ENCODE results near the gene JAZF1.
"Not testable (repeated sequence)": the region's sequence is repeated elsewhere in the genome, so short reads cannot be mapped to it uniquely, and the experiment has no call there.

JAZF1 gene

GRCh38 chr7:28032738-28033380, 147.7 kb downstream of the JAZF1 start:
- DNase-seq: no peak

- no peak for DNase-seq
Measured at GRCh38 chr7:28029051-28029450, 151.5 kb downstream of the JAZF1 start.

- DNase-seq: no peak
Measured at GRCh38 chr7:28028471-28028870, 152.1 kb downstream of the JAZF1 start.

GRCh38 chr7:28026237-28026636, 154.4 kb downstream of the JAZF1 start:
- DNase-seq: no peak

- DNase-seq: no peak
Measured at GRCh38 chr7:28024786-28025334, 155.7 kb downstream of the JAZF1 start.

GRCh38 chr7:28020302-28020940, 160.2 kb downstream of the JAZF1 start:
- no peak for DNase-seq

- DNase-seq: no peak
Measured at GRCh38 chr7:28018856-28019465, 161.6 kb downstream of the JAZF1 start.

GRCh38 chr7:28018446-28018845, 162.1 kb downstream of the JAZF1 start:
- no peak for DNase-seq

GRCh38 chr7:28018020-28018419, 162.6 kb downstream of the JAZF1 start:
- no peak for DNase-seq

- DNase-seq: no peak
Measured at GRCh38 chr7:28017372-28017771, 163.2 kb downstream of the JAZF1 start.

GRCh38 chr7:28016297-28016696, 164.3 kb downstream of the JAZF1 start:
- no peak for DNase-seq

GRCh38 chr7:28015169-28015568, 165.4 kb downstream of the JAZF1 start:
- DNase-seq: no peak

- not testable (repeated sequence) for DNase-seq
Measured at GRCh38 chr7:28014340-28014739, 166.3 kb downstream of the JAZF1 start.

GRCh38 chr7:28013441-28013840, 167.2 kb downstream of the JAZF1 start:
- no peak for DNase-seq

GRCh38 chr7:28013019-28013418, 167.6 kb downstream of the JAZF1 start:
- DNase-seq: no peak

GRCh38 chr7:28008911-28009310, 171.7 kb downstream of the JAZF1 start:
- no peak for DNase-seq

- no peak for DNase-seq
Measured at GRCh38 chr7:28008171-28008570, 172.4 kb downstream of the JAZF1 start.

- DNase-seq: no peak
Measured at GRCh38 chr7:28006491-28006890, 174.1 kb downstream of the JAZF1 start.

- DNase-seq: no peak
Measured at GRCh38 chr7:28005847-28006231, 174.8 kb downstream of the JAZF1 start.

GRCh38 chr7:28005075-28005846, 175.3 kb downstream of the JAZF1 start:
- DNase-seq: no peak

GRCh38 chr7:28003408-28003807, 177.2 kb downstream of the JAZF1 start:
- DNase-seq: no peak

GRCh38 chr7:28002638-28003037, 178.0 kb downstream of the JAZF1 start:
- no peak for DNase-seq

- DNase-seq: no peak
Measured at GRCh38 chr7:28001896-28002295, 178.7 kb downstream of the JAZF1 start.
